HFFc6 (cell line): ENCODE measurements around the gene ULBP3. TPM values are rescaled to one million over a fixed set of nuclear protein-coding genes. Genes with fewer than 3 reads are reported as not detected.
"Not testable (repeated sequence)": the region's sequence is repeated elsewhere in the genome, so short reads cannot be mapped to it uniquely, and the experiment has no call there.

ENCODE experiments used
- DNase-seq: peaks from one replicate; pipeline ENCODE4 v3.0.0-alpha.2; 2018
- H3K27ac Mint-ChIP-seq: 2 replicates; pipeline ENCODE4 v1.8.0; 2020; ENCODE audit warnings: mild to moderate bottlenecking, mixed read lengths
- H3K27me3 Mint-ChIP-seq: 2 replicates; pipeline ENCODE4 v1.8.0; 2021; ENCODE audit warnings: mild to moderate bottlenecking, moderate library complexity, mixed read lengths; ENCODE audit not compliant: insufficient read depth
- H3K36me3 Mint-ChIP-seq: 2 replicates; pipeline ENCODE4 v1.8.0; 2021; ENCODE audit warnings: low read depth, mixed read lengths
- H3K4me1 Mint-ChIP-seq: 2 replicates; pipeline ENCODE4 v1.8.0; 2020; ENCODE audit warnings: low read depth, mixed read lengths
- H3K4me3 Mint-ChIP-seq: 2 replicates; pipeline ENCODE4 v1.8.0; 2020; ENCODE audit warnings: mild to moderate bottlenecking, moderate library complexity, mixed read lengths
- H3K9me3 Mint-ChIP-seq: 2 replicates; pipeline ENCODE4 v1.8.0; 2020; ENCODE audit warnings: mild to moderate bottlenecking, mixed read lengths
- total RNA-seq, 6 experiments: library from RNA; stranded (reverse); fragmentation: NEBNext Ultra II Directional; extraction: Animal tissue kit (Norgen Biotek cat#: 25700); gene quantifications; 2 replicates in 1 of 6; 3 replicates in 5 of 6; pipeline ENCODE4 v1.2.3, GENCODE V29; 2021
- TF ChIP-seq, protein P1 (sequence below): fragments of 200-600 bp; sonication (generic); IDR thresholded peaks from 2 replicates; pipeline ENCODE4 v1.5.0; 2021; ENCODE audit warnings: antibody characterized with exemption, mild to moderate bottlenecking

Gene ULBP3
- total RNA-seq, 6 experiments from 2014 or later = 11.2 to 15.8 (median 12.7) TPM

DNA sequence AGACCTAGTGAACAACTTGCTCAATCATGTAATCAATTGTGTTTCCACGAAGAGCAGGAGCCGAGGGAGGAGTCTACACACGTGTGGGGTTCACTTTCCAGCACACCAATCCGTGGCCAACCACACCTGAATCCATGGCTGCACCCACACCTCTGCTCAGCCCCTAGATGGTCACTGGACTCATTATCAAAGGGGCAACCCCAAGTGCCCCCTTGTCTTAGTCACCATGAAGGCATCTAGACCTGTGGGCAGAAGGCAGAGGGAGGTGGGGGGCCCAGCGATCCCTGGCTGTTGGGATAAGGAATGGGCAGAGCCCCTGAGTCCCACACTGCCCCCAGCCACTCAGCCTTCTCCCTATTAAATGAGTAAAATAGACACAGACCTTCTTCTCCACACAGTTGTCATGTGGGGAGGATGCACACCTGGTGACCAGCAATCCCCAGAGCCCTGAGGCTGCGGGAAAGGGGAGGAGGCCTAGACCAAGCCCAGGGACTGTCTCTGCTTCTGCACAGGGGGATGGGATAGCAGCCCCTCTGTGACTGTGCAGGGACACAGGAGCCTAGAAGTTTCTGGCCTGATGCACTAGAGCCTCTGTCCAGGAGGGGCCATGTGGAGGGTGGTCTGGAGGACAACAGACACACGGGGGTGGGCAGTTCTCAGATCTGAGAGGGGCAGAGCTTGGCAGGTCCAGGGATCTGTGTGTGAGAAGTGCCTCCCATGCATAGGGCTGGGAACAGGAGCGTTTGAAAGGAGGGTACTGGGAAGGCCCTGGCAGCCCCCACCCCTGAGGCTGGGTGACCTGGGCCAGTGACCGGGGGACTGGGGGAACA lies 41.7 kb downstream of the ULBP3 start:
- Mint-ChIP-seq H3K4me1 (peaks cover 9% of the 10 kb centered on the region), H3K4me3 (no peak overlapping the region), H3K27me3 (peaks cover 59% of the 10 kb centered on the region), H3K9me3 (no peaks in the 10 kb centered on the region), H3K36me3 (no peaks in the 10 kb centered on the region), H3K27ac (no peak overlapping the region)
- no peak for DNase-seq
- TF ChIP-seq, protein P1, sequence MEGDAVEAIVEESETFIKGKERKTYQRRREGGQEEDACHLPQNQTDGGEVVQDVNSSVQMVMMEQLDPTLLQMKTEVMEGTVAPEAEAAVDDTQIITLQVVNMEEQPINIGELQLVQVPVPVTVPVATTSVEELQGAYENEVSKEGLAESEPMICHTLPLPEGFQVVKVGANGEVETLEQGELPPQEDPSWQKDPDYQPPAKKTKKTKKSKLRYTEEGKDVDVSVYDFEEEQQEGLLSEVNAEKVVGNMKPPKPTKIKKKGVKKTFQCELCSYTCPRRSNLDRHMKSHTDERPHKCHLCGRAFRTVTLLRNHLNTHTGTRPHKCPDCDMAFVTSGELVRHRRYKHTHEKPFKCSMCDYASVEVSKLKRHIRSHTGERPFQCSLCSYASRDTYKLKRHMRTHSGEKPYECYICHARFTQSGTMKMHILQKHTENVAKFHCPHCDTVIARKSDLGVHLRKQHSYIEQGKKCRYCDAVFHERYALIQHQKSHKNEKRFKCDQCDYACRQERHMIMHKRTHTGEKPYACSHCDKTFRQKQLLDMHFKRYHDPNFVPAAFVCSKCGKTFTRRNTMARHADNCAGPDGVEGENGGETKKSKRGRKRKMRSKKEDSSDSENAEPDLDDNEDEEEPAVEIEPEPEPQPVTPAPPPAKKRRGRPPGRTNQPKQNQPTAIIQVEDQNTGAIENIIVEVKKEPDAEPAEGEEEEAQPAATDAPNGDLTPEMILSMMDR = no peak

DNA sequence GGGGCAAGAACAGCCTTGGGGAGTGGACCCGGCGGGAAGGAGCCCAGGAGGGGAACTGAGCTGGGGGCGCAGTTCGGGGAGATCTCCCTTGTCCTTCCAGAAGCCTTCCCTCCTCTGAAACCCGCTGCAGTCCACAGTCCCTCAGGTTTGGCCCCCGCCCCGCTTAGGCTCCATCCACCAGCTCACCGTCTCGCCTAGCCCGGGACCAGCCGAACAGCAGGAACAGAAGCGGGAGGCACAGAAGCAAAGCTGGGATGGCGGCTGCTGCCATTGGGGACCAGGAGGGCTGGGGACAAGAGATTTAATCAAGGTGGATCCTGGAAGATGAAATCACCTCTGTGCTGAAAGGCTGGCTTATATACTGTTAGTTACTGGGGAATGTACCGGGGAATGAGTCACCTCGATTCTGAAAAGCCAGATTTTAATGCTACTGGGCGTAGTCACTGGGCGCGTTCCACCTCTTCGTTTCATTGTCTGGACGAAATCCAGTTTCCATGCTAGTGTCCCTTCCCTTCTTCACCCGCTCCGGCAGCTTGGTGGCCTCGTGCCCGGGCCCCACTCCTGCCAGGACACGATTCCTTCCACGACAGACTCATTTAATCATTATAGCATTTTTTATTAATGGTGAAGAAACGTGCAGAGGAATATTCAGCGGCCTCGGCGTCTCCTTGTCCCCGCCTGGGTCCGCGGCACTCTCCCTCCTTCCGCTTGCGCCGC lies 43.6 kb downstream of the ULBP3 start, which contains the start of gene RAET1L:
Gene RAET1L (minus strand): TSS at position 332 of the 717 bp plus-strand sequence. CDS start 61 bp downstream, at position 271.
- TF ChIP-seq, protein P1 = no peak
- Mint-ChIP-seq H3K27ac (no peak within 1 kb of the TSS), H3K36me3 (no peaks in the 10 kb centered on the region), H3K4me3 (peak within 1 kb of the TSS; percentile 86), H3K9me3 (no peaks in the 10 kb centered on the region), H3K27me3 (peaks cover 51% of the 10 kb centered on the region), H3K4me1 (peaks cover 9% of the 10 kb centered on the region)
- peak; percentile 59 for DNase-seq

DNA sequence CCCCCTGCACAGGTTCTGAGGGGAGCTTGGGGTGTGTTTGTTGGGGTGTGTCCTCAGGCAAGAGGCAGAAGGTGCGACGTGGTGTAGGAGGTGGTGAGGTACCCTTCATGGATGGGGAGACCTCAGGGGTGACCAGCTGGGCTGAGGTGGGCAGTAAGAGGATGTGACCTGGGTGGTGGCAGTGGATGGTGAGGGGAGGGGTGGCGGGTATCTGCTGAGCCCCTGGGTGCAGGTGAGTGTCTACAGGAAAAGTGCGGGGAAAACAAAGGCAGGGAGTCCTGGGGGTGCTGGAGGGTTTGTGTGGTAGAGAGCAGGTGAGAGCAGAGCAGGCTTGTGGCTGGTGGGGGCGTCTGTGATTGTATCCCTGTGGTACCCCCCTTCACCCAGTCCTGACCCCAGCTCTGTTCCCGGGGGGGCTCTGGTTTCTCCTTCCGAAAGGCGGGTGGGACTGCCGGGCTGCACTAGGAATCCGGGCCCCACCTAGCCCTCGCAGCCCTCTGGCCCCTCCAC lies 44.2 kb downstream of the ULBP3 start:
- TF ChIP-seq, protein P1 = no peak
- H3K4me3 Mint-ChIP-seq = no peak overlapping the region
- H3K27ac Mint-ChIP-seq = no peak overlapping the region
- H3K27me3 Mint-ChIP-seq = peaks cover 46% of the 10 kb centered on the region
- no peak for DNase-seq
- H3K36me3 Mint-ChIP-seq = no peaks in the 10 kb centered on the region
- H3K4me1 Mint-ChIP-seq = peaks cover 9% of the 10 kb centered on the region
- no peaks in the 10 kb centered on the region for H3K9me3 Mint-ChIP-seq

DNA sequence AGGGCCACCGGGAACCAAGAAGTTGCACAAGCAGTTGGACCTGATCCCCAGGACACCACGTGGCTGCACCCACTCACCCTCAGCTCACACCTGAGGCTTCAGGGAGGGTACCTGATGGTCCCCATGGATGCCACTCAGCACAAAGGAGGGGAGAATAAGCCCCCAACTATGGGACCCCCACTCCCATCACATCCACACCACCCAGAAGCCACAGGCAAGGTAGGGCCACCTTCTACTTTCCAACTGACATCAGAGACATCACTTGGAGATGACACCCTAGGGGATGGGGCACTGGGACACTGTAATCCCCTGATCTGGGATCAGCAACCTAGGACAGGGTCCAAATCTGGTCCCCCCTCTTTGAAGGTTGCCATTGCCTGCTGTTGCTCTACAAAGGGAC lies 44.9 kb downstream of the ULBP3 start:
- not testable (repeated sequence) for H3K4me3 Mint-ChIP-seq, H3K27ac Mint-ChIP-seq, H3K9me3 Mint-ChIP-seq, DNase-seq, H3K36me3 Mint-ChIP-seq, H3K4me1 Mint-ChIP-seq
- peaks cover 44% of the 10 kb centered on the region for H3K27me3 Mint-ChIP-seq

DNA sequence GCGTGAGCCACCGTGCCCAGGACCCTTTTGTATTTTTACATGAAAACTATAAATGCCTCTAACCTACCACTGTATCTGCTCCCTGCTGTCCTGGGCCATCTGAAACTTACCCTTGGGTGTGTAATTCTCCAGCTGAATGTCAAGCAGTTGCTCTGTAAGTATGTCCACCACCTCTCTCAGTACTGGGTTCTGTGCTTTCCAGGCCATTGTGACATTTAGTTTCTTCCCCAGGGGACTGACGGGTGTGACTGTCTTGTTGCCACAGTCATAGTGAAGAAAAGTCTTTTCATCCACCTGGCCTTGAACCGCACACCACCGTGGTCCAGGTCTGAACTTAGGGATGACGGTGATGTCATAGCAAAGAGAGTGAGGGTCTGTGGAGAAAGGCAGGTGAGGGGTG lies 47.1 kb downstream of the ULBP3 start:
- H3K27me3 Mint-ChIP-seq = peaks cover 32% of the 10 kb centered on the region
- DNase-seq, H3K4me3 Mint-ChIP-seq, H3K9me3 Mint-ChIP-seq, H3K36me3 Mint-ChIP-seq, H3K27ac Mint-ChIP-seq, H3K4me1 Mint-ChIP-seq: not testable (repeated sequence)

DNA sequence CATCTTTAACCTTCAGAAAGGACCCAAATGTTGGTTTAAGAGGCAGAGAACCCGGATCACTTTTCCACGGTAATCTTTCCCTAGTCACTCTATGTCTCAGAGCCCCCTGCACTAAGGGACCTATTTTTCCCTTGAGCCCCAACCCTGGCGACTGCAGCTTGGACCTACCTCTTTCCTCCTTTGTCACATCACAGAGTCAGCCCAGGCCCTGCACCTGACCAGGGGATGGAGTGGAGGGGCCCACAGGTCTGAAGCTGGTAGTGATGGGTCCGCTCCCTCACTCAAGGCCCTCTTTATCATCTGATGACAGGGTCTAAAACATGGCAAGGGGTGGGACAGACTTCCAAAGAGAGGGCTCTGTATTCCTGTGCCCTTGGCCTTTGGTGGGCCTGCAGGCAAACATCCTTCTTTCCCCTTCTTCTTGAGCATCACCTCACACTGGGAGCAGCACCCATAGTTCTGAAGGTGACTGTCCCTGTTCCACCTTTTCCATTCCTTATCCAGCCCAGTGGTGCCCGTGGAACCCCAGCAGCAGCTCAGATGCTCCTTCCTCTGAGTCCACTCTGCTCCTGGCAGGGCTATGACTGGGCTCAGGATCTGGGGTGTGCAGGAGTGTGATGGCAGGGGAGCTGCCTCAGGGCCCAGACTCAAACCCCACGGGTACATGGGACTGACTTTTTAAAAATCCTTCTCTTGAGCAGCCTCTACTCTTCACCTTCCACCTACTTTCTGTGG lies 49.9 kb downstream of the ULBP3 start:
- TF ChIP-seq, protein P1 = no peak
- Mint-ChIP-seq H3K27ac (no peak overlapping the region), H3K4me1 (peaks cover 7% of the 10 kb centered on the region), H3K9me3 (no peaks in the 10 kb centered on the region), H3K27me3 (peaks cover 32% of the 10 kb centered on the region), H3K36me3 (no peaks in the 10 kb centered on the region), H3K4me3 (no peak overlapping the region)
- DNase-seq = no peak
